Measurements from ENCODE around the gene CHMP6. TPM values are rescaled to one million over a fixed set of nuclear protein-coding genes. Genes with fewer than 3 reads are reported as not detected.
"Not testable (repeated sequence)": the region's sequence is repeated elsewhere in the genome, so short reads cannot be mapped to it uniquely, and the experiment has no call there.

Gene CHMP6
- total and polyA plus RNA-seq, 8 donors = 5.4 to 117 (median 24.5) TPM

DNA sequence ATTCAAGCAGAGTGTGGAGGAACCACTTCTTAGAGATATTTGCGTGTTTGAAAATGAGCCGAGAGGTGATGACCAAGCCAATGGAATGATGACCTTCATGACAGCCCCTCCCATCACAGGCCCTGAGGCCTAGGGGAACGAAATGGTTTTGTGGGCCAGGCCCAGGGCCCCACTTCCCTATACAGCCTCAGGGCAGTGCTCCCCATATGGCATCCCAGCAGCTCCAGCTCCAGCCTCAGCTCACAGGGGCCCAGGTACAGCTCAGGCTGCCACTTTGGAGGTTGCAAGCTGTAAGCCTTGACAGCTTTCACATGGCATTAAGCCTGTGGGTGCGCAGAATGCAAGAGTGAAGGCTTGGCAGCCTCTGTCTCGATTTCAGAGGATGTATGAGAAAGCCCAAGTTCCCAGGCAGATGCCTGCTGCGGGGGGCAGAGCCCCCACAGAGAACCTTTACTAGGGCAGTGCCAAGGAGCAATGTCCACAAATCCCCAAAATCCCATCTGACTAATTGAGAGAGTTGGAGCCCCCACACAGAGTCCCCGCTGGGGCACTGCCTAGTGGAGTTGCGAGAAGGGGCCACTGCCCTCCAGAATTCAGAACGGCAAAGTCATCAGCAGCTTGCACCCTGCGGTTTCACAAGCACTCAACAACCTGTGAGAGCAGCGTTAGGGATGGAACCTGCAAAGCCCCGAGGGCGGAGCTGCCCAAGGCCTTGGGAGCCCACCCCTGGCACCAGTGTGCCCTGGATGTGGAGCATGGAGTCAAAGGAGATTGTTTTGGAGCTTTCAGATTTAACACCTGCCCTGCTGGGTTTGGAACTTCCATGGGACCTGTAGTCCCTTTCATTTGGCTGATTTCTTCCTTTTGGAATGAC lies 21.2 kb downstream of the CHMP6 start:
- no peak overlapping the region for H3K4me3 ChIP-seq
- no peak for DNase-seq
- WGBS, 5 donors = 88 to 94% (median 91%) methylated on average over 10 to 13 of the region's 13 CpGs
- H3K27ac ChIP-seq = no peak overlapping the region
- intact Hi-C loops (cut with DNase I; ENCODE audit: low total_unique reads) = no loop called here
- H3K9me3 ChIP-seq = peaks cover 0 to 14% (median 5%) of the 10 kb centered on the region in 4 donors
- H3K27me3 ChIP-seq = no peaks in the 10 kb centered on the region
- TF ChIP-seq POLR2AphosphoS5 (IDR thresholded peaks at IDR 0.05) (no peak), POLR2A (IDR thresholded peaks at IDR 0.05) (no peak), EP300 (IDR thresholded peaks at IDR 0.05) (no peak), CTCF (IDR thresholded peaks at IDR 0.05) (no peak)
- no peaks in the 10 kb centered on the region for H3K36me3 ChIP-seq
- peaks cover 0 to 8% (median 5%) of the 10 kb centered on the region in 4 donors for H3K4me1 ChIP-seq

GRCh38 chr17:81013642-81014041 lies 22.0 kb downstream of the CHMP6 start:
- intact Hi-C loops (cut with DNase I; ENCODE audit: low total_unique reads) = no loop called here
- no peak overlapping the region for H3K27ac ChIP-seq
- H3K4me1 ChIP-seq = peaks cover 0 to 16% (median 13%) of the 10 kb centered on the region in 4 donors
- H3K4me3 ChIP-seq = no peak overlapping the region
- no peaks in the 10 kb centered on the region for H3K36me3 ChIP-seq
- 70 to 86% (median 77%) methylated on average over 6 of the region's 6 CpGs for WGBS, 5 donors
- no peak for TF ChIP-seq CTCF (IDR thresholded peaks at IDR 0.05)
- TF ChIP-seq POLR2A (IDR thresholded peaks at IDR 0.05) = no peak
- TF ChIP-seq EP300 (IDR thresholded peaks at IDR 0.05) = no peak
- TF ChIP-seq POLR2AphosphoS5 (IDR thresholded peaks at IDR 0.05) = no peak
- H3K9me3 ChIP-seq = peaks cover 0 to 14% (median 5%) of the 10 kb centered on the region in 4 donors
- DNase-seq = no peak
- H3K27me3 ChIP-seq = no peaks in the 10 kb centered on the region

DNA sequence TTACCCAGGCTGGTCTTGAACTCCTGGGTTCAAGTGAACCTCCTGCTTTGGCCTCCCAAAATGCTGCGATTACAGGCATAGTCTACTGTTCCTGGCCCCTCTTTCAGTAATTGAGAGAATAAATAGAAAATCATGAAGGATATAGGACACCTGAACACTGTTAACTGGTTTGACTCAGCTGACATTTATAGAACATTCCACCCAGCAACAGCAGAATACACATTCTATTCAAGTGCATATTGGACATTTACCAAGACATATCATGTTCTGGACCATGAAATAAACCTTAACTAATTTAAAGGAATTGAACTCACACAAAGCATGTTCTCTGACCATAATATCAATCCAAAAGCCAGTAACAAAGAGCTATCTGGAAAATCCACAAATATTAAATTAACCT lies 23.5 kb downstream of the CHMP6 start:
- intact Hi-C loops (cut with DNase I; ENCODE audit: low total_unique reads) = no loop called here

GRCh38 chr17:81016575-81016974 lies 24.9 kb downstream of the CHMP6 start:
- intact Hi-C loops (cut with DNase I; ENCODE audit: low total_unique reads) = no loop called here
- 87 to 92% (median 90%) methylated on average over 2 of the region's 2 CpGs for WGBS, 5 donors
- TF ChIP-seq EP300 (IDR thresholded peaks at IDR 0.05) = no peak
- no peak for TF ChIP-seq POLR2AphosphoS5 (IDR thresholded peaks at IDR 0.05)
- TF ChIP-seq POLR2A (IDR thresholded peaks at IDR 0.05) = no peak
- no peak for TF ChIP-seq CTCF (IDR thresholded peaks at IDR 0.05)
- no peaks in the 10 kb centered on the region for H3K27me3 ChIP-seq
- H3K36me3 ChIP-seq = no peaks in the 10 kb centered on the region
- peaks cover 0 to 4% (median under 1%) of the 10 kb centered on the region in 4 donors for H3K9me3 ChIP-seq
- no peak overlapping the region for H3K27ac ChIP-seq
- no peak for DNase-seq
- H3K4me3 ChIP-seq = no peak overlapping the region
- H3K4me1 ChIP-seq = peaks cover 8 to 37% (median 32%) of the 10 kb centered on the region in 4 donors

More for the DNA sequence above, 23.5 kb downstream of the CHMP6 start:
- Histone ChIP-seq H3K36me3 (no peaks in the 10 kb centered on the region), H3K27ac (no peak overlapping the region), H3K9me3 (peaks cover 0 to 14% (median 5%) of the 10 kb centered on the region in 4 donors), H3K4me3 (no peak overlapping the region), H3K27me3 (no peaks in the 10 kb centered on the region), H3K4me1 (peaks cover 0 to 23% (median 19%) of the 10 kb centered on the region in 4 donors)
- WGBS, 5 donors = 94 to 100% (median 95%) methylated on average over 1 of the region's 1 CpG
- no peak for DNase-seq
- TF ChIP-seq CTCF (IDR thresholded peaks at IDR 0.05) (no peak), EP300 (IDR thresholded peaks at IDR 0.05) (no peak), POLR2A (IDR thresholded peaks at IDR 0.05) (no peak), POLR2AphosphoS5 (IDR thresholded peaks at IDR 0.05) (no peak)

DNA sequence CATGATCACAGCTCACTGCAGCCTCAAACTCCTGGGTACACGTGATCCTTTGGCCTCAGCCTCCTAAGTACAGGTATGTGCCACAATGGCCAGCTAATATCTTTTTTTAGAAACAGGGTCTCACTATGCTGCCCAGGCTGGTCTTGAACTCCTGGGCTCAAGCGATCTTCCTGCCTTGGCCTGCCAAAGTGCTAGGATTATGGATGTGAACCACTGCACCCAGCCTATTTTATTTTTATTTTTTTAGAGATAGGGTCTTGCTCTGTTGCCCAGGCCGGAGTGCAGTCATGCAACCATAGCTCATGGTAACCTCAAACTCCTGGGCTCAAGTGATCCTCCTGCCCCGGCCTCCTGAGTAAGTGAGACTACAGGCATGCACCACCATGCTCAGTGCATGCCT lies 25.7 kb downstream of the CHMP6 start:
- peak overlapping the region in 3 of 5 donors; percentile 77 to 83 (median 81) for H3K27ac ChIP-seq
- H3K36me3 ChIP-seq; H3K9me3 ChIP-seq; H3K27me3 ChIP-seq; DNase-seq; intact Hi-C loops (cut with DNase I; ENCODE audit: low total_unique reads); H3K4me3 ChIP-seq: not testable (repeated sequence)
- peaks cover 8 to 39% (median 38%) of the 10 kb centered on the region in 4 donors for H3K4me1 ChIP-seq
- WGBS, 5 donors = 91 to 99% (median 95%) methylated on average over 4 of the region's 4 CpGs
